WTC11 (cell line): Measurements from ENCODE around the gene BDH2. TPM values are rescaled to one million over a fixed set of nuclear protein-coding genes. Genes with fewer than 3 reads are reported as not detected.

Experiments used
- ATAC-seq: fragments of 200-7000 bp; cut with Tn5 transposase; 2 replicates; pipeline ENCODE4 v1.10.0; 2021; ENCODE audit warnings: mild to moderate bottlenecking, moderate library complexity
- CTCF ChIA-PET: fragments of 300-600 bp; sonication (Branson Sonifier 250); formaldehyde crosslinking; loops from one replicate; lab custom pipeline; 2021; ENCODE audit warnings: antibody characterized with exemption; lab: Charles Lee
- POLR2A ChIA-PET: fragments of 350-600 bp; sonication (Branson Sonifier 250); formaldehyde crosslinking; loops from one replicate; lab custom pipeline; 2021; ENCODE audit warnings: antibody characterized with exemption; lab: Charles Lee
- DNase-seq: peaks from one replicate; pipeline ENCODE4 v3.0.0; 2021; ENCODE audit warnings: low spot score
- H3K27ac Mint-ChIP-seq: 2 replicates; pipeline ENCODE4 v1.8.0; 2021; ENCODE audit warnings: mixed read lengths
- H3K27me3 Mint-ChIP-seq: 2 replicates; pipeline ENCODE4 v1.8.0; 2021; ENCODE audit warnings: low read depth, mild to moderate bottlenecking, moderate library complexity, mixed read lengths
- H3K36me3 Mint-ChIP-seq: 2 replicates; pipeline ENCODE4 v1.8.0; 2021; ENCODE audit warnings: mixed read lengths
- H3K4me1 Mint-ChIP-seq: 2 replicates; pipeline ENCODE4 v1.8.0; 2022; ENCODE audit warnings: mixed read lengths
- H3K4me3 Mint-ChIP-seq: 2 replicates; pipeline ENCODE4 v1.8.0; 2021; ENCODE audit warnings: mild to moderate bottlenecking, moderate library complexity, mixed read lengths
- H3K9me3 Mint-ChIP-seq: 2 replicates; pipeline ENCODE4 v1.8.0; 2021; ENCODE audit warnings: mixed read lengths
- FOXP1 ChIP-seq: sonication (generic); formaldehyde crosslinking; IDR thresholded peaks from 2 replicates; pipeline ENCODE4 v1.8.0; 2022; ENCODE audit warnings: missing genetic modification reagents, mild to moderate bottlenecking, moderate library complexity, borderline replicate concordance
- GABPB1 ChIP-seq: sonication (generic); formaldehyde crosslinking; IDR thresholded peaks from 2 replicates; pipeline ENCODE4 v1.8.1; 2023; ENCODE audit warnings: mild to moderate bottlenecking, missing genetic modification reagents
- MYBL2 ChIP-seq: sonication (generic); formaldehyde crosslinking; IDR thresholded peaks from 2 replicates; pipeline ENCODE4 v1.8.1; 2023; ENCODE audit warnings: mild to moderate bottlenecking, moderate library complexity, missing genetic modification reagents
- NFYB ChIP-seq: sonication (generic); formaldehyde crosslinking; conservative IDR thresholded peaks from 2 replicates; pipeline ENCODE4 v1.8.0; 2022; ENCODE audit warnings: low read depth, missing genetic modification reagents
- NR3C1 ChIP-seq: sonication (generic); formaldehyde crosslinking; conservative IDR thresholded peaks from 2 replicates; pipeline ENCODE4 v1.8.1; 2023; ENCODE audit warnings: low read depth, mild to moderate bottlenecking, missing genetic modification reagents
- RORB ChIP-seq: fragments of 250-450 bp; sonication (Bioruptor Pico); IDR thresholded peaks from 2 replicates; pipeline ENCODE4 v1.9.0; 2021; ENCODE audit warnings: mild to moderate bottlenecking
- SMAD3 ChIP-seq: sonication (generic); formaldehyde crosslinking; IDR thresholded peaks from 2 replicates; pipeline ENCODE4 v1.8.0; 2022; ENCODE audit warnings: missing genetic modification reagents, mild to moderate bottlenecking, borderline replicate concordance
- SMAD4 ChIP-seq: sonication (generic); formaldehyde crosslinking; IDR thresholded peaks from 2 replicates; pipeline ENCODE4 v1.8.0; 2022; ENCODE audit warnings: mild to moderate bottlenecking, missing genetic modification reagents
- SOX15 ChIP-seq: fragments of 250-450 bp; sonication (Bioruptor Pico); IDR thresholded peaks from 2 replicates; pipeline ENCODE4 v1.9.0; 2021; ENCODE audit warnings: mild to moderate bottlenecking
- TCF7 ChIP-seq: sonication (generic); formaldehyde crosslinking; IDR thresholded peaks from 2 replicates; pipeline ENCODE4 v1.8.0; 2022; ENCODE audit warnings: mild to moderate bottlenecking, low read depth, missing genetic modification reagents, moderate library complexity
- TP53 ChIP-seq: sonication (generic); formaldehyde crosslinking; IDR thresholded peaks from 2 replicates; pipeline ENCODE4 v1.8.1; 2023; ENCODE audit warnings: mild to moderate bottlenecking, missing genetic modification reagents
- ZNF396 ChIP-seq: fragments of 250-450 bp; sonication (Bioruptor Pico); IDR thresholded peaks from 2 replicates; pipeline ENCODE4 v1.8.0; 2021; ENCODE audit warnings: mild to moderate bottlenecking, moderate library complexity, borderline replicate concordance
- total RNA-seq: library from RNA; stranded (reverse); gene quantifications from 3 replicates; pipeline ENCODE4 v1.2.3, GENCODE V29; 2021
- TF ChIP-seq, protein P1 (sequence below): fragments of 250-450 bp; sonication (Bioruptor Pico); IDR thresholded peaks from 2 replicates; pipeline ENCODE4 v1.9.0; 2021; ENCODE audit warnings: moderate library complexity, mild to moderate bottlenecking, inconsistent platforms, borderline replicate concordance
- TF ChIP-seq, protein P2 (sequence below): fragments of 250-450 bp; sonication (Bioruptor Pico); IDR thresholded peaks from 2 replicates; pipeline ENCODE4 v1.8.0; 2021; ENCODE audit warnings: mild to moderate bottlenecking
- TF ChIP-seq, protein P3 (sequence below): fragments of 250-450 bp; sonication (Bioruptor Pico); IDR thresholded peaks from 2 replicates; pipeline ENCODE4 v1.9.0; 2021; ENCODE audit warnings: mild to moderate bottlenecking, borderline replicate concordance
- TF ChIP-seq, protein P4 (sequence below): sonication (generic); formaldehyde crosslinking; conservative IDR thresholded peaks from 2 replicates; pipeline ENCODE4 v1.8.1; 2022; ENCODE audit warnings: mild to moderate bottlenecking, missing genetic modification reagents
- TF ChIP-seq, protein P5 (sequence below): sonication (generic); formaldehyde crosslinking; IDR thresholded peaks from 2 replicates; pipeline ENCODE4 v1.8.0; 2022; ENCODE audit warnings: mild to moderate bottlenecking, missing genetic modification reagents
- TF ChIP-seq, protein P6 (sequence below): sonication (generic); formaldehyde crosslinking; IDR thresholded peaks from 2 replicates; pipeline ENCODE4 v1.8.0; 2022; ENCODE audit warnings: mild to moderate bottlenecking, missing genetic modification reagents
- TF ChIP-seq, protein P7 (sequence below): sonication (generic); formaldehyde crosslinking; IDR thresholded peaks from 2 replicates; pipeline ENCODE4 v1.8.1; 2023; ENCODE audit warnings: mild to moderate bottlenecking, missing genetic modification reagents
- TF ChIP-seq, protein P8 (sequence below): fragments of 250-450 bp; sonication (Bioruptor Pico); IDR thresholded peaks from 2 replicates; pipeline ENCODE4 v1.9.0; 2021; ENCODE audit warnings: mild to moderate bottlenecking
- TF ChIP-seq, protein P9 (sequence below): sonication (generic); formaldehyde crosslinking; IDR thresholded peaks from 2 replicates; pipeline ENCODE4 v1.8.0; 2022; ENCODE audit warnings: mild to moderate bottlenecking, missing genetic modification reagents

The BDH2 gene
- total RNA-seq, 1 experiment from 2014 or later, result 39.6 TPM

DNA sequence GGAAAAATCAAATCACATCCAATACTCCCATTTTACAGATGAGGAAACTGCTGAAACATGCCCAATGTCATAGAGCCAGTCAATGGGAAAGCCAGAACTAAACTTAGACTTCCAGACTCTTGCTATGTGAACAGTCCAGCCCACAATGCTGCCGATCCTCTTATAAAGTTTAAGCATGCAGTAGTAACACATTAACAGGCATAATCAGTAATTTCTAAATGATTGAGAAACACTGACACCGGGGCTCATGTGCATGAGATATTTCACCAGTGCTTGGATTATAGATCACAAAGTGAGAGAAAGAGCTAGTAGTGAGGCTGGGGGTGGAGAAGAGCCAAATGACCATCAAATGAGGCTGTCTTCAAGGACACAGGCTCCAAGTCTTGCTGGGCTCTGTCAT, 2.5 kb downstream of the BDH2 start:
- Mint-ChIP-seq H3K27ac (no peak overlapping the region), H3K9me3 (no peaks in the 10 kb centered on the region), H3K4me1 (peaks cover 13% of the 10 kb centered on the region), H3K4me3 (no peak overlapping the region)
- ATAC-seq, result no peak
- POLR2A ChIA-PET, result no interaction called here
- no peak for TF ChIP-seq GABPB1 (CRISPR knock-in tag)
- TF ChIP-seq, protein P1, sequence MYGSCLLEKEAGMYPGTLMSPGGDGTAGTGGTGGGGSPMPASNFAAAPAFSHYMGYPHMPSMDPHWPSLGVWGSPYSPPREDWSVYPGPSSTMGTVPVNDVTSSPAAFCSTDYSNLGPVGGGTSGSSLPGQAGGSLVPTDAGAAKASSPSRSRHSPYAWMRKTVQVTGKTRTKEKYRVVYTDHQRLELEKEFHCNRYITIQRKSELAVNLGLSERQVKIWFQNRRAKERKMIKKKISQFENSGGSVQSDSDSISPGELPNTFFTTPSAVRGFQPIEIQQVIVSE (CRISPR knock-in tag), result no peak
- TF ChIP-seq FOXP1, result no peak
- no peak for TF ChIP-seq SOX15 (CRISPR knock-in tag)
- no peak for TF ChIP-seq TCF7 (CRISPR knock-in tag)
- no peak for TF ChIP-seq NR3C1 (CRISPR knock-in tag)
- TF ChIP-seq SMAD3 (CRISPR knock-in tag), result no peak
- TF ChIP-seq, protein P2, sequence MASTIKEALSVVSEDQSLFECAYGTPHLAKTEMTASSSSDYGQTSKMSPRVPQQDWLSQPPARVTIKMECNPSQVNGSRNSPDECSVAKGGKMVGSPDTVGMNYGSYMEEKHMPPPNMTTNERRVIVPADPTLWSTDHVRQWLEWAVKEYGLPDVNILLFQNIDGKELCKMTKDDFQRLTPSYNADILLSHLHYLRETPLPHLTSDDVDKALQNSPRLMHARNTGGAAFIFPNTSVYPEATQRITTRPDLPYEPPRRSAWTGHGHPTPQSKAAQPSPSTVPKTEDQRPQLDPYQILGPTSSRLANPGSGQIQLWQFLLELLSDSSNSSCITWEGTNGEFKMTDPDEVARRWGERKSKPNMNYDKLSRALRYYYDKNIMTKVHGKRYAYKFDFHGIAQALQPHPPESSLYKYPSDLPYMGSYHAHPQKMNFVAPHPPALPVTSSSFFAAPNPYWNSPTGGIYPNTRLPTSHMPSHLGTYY (CRISPR knock-in tag), result no peak
- TF ChIP-seq, all 79 proteins: peak for 0
- DNase-seq, result no peak
- no peaks in the 10 kb centered on the region for H3K27me3 Mint-ChIP-seq
- H3K36me3 Mint-ChIP-seq, result no peaks in the 10 kb centered on the region
- CTCF ChIA-PET, result no interaction called here

DNA sequence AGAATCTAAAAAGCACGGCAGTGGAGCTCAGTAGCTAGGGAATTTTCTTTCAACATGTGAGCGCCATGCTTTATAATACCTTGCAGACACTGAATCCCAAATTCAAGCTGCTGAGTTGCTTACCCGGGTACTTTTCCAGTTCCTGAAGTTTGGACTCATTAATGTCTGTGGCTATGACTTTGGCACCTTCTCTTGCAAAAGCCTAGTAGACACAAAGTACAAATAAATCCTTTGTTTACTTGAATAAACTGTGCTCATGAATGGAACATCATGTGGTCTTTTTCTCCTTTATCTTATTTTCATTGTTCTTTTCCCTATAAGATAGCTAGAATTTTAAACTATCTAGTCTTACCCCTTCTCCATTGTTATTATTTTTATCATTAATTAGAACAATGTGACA, 4.6 kb downstream of the BDH2 start:
- DNase-seq, result no peak
- H3K36me3 Mint-ChIP-seq, result 0 out of 2 replicates have a peak, but pooled peaks cover 6% of the 10 kb centered on the region
- POLR2A ChIA-PET, result no interaction called here

More for the DNA sequence above, 4.6 kb downstream of the BDH2 start:
- CTCF ChIA-PET, result interaction anchor here (0.7 to 1.3 kb wide), 2 partner anchors 63 to 364 kb away, joined by 3 to 5 read pairs; no protein-coding TSS in a partner anchor
- H3K9me3 Mint-ChIP-seq, result no peaks in the 10 kb centered on the region
- no peak overlapping the region for H3K27ac Mint-ChIP-seq
- no peak for ATAC-seq
- H3K4me3 Mint-ChIP-seq, result no peak overlapping the region
- TF ChIP-seq, protein P3, sequence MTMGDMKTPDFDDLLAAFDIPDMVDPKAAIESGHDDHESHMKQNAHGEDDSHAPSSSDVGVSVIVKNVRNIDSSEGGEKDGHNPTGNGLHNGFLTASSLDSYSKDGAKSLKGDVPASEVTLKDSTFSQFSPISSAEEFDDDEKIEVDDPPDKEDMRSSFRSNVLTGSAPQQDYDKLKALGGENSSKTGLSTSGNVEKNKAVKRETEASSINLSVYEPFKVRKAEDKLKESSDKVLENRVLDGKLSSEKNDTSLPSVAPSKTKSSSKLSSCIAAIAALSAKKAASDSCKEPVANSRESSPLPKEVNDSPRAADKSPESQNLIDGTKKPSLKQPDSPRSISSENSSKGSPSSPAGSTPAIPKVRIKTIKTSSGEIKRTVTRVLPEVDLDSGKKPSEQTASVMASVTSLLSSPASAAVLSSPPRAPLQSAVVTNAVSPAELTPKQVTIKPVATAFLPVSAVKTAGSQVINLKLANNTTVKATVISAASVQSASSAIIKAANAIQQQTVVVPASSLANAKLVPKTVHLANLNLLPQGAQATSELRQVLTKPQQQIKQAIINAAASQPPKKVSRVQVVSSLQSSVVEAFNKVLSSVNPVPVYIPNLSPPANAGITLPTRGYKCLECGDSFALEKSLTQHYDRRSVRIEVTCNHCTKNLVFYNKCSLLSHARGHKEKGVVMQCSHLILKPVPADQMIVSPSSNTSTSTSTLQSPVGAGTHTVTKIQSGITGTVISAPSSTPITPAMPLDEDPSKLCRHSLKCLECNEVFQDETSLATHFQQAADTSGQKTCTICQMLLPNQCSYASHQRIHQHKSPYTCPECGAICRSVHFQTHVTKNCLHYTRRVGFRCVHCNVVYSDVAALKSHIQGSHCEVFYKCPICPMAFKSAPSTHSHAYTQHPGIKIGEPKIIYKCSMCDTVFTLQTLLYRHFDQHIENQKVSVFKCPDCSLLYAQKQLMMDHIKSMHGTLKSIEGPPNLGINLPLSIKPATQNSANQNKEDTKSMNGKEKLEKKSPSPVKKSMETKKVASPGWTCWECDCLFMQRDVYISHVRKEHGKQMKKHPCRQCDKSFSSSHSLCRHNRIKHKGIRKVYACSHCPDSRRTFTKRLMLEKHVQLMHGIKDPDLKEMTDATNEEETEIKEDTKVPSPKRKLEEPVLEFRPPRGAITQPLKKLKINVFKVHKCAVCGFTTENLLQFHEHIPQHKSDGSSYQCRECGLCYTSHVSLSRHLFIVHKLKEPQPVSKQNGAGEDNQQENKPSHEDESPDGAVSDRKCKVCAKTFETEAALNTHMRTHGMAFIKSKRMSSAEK, result no peak
- TF ChIP-seq, protein P4, sequence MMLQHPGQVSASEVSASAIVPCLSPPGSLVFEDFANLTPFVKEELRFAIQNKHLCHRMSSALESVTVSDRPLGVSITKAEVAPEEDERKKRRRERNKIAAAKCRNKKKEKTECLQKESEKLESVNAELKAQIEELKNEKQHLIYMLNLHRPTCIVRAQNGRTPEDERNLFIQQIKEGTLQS (CRISPR knock-in tag), result no peak
- TF ChIP-seq, protein P5, sequence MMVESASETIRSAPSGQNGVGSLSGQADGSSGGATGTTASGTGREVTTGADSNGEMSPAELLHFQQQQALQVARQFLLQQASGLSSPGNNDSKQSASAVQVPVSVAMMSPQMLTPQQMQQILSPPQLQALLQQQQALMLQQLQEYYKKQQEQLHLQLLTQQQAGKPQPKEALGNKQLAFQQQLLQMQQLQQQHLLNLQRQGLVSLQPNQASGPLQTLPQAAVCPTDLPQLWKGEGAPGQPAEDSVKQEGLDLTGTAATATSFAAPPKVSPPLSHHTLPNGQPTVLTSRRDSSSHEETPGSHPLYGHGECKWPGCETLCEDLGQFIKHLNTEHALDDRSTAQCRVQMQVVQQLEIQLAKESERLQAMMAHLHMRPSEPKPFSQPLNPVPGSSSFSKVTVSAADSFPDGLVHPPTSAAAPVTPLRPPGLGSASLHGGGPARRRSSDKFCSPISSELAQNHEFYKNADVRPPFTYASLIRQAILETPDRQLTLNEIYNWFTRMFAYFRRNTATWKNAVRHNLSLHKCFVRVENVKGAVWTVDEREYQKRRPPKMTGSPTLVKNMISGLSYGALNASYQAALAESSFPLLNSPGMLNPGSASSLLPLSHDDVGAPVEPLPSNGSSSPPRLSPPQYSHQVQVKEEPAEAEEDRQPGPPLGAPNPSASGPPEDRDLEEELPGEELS (CRISPR knock-in tag), result no peak
- TF ChIP-seq NFYB (CRISPR knock-in tag) (no peak), ZNF396 (CRISPR knock-in tag) (no peak), FOXP1 (no peak), RORB (no peak), SMAD4 (CRISPR knock-in tag) (no peak), TP53 (no peak), NR3C1 (CRISPR knock-in tag) (no peak), MYBL2 (CRISPR knock-in tag) (no peak)
- TF ChIP-seq, protein P6, sequence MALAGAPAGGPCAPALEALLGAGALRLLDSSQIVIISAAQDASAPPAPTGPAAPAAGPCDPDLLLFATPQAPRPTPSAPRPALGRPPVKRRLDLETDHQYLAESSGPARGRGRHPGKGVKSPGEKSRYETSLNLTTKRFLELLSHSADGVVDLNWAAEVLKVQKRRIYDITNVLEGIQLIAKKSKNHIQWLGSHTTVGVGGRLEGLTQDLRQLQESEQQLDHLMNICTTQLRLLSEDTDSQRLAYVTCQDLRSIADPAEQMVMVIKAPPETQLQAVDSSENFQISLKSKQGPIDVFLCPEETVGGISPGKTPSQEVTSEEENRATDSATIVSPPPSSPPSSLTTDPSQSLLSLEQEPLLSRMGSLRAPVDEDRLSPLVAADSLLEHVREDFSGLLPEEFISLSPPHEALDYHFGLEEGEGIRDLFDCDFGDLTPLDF, result no peak
- TF ChIP-seq, protein P7, sequence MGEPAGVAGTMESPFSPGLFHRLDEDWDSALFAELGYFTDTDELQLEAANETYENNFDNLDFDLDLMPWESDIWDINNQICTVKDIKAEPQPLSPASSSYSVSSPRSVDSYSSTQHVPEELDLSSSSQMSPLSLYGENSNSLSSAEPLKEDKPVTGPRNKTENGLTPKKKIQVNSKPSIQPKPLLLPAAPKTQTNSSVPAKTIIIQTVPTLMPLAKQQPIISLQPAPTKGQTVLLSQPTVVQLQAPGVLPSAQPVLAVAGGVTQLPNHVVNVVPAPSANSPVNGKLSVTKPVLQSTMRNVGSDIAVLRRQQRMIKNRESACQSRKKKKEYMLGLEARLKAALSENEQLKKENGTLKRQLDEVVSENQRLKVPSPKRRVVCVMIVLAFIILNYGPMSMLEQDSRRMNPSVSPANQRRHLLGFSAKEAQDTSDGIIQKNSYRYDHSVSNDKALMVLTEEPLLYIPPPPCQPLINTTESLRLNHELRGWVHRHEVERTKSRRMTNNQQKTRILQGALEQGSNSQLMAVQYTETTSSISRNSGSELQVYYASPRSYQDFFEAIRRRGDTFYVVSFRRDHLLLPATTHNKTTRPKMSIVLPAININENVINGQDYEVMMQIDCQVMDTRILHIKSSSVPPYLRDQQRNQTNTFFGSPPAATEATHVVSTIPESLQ (CRISPR knock-in tag), result no peak
- TF ChIP-seq, protein P8, sequence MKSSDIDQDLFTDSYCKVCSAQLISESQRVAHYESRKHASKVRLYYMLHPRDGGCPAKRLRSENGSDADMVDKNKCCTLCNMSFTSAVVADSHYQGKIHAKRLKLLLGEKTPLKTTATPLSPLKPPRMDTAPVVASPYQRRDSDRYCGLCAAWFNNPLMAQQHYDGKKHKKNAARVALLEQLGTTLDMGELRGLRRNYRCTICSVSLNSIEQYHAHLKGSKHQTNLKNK, result no peak
- TF ChIP-seq, protein P9, sequence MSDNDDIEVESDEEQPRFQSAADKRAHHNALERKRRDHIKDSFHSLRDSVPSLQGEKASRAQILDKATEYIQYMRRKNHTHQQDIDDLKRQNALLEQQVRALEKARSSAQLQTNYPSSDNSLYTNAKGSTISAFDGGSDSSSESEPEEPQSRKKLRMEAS (CRISPR knock-in tag), result no peak
- peaks cover 12% of the 10 kb centered on the region for H3K4me1 Mint-ChIP-seq
- no peaks in the 10 kb centered on the region for H3K27me3 Mint-ChIP-seq
